GM10266 (cell line): Measurements from ENCODE around the gene LMF1.

Experiments used
- DNase-seq: peaks from one replicate; pipeline ENCODE4 v3.0.0; 2012; ENCODE audit errors: extremely low spot score
- TF ChIP-seq, protein P1 (sequence below): IDR thresholded peaks from 2 replicates; pipeline ENCODE4 v1.5.1; 2012; ENCODE audit warnings: mild to moderate bottlenecking, low read depth; ENCODE audit not compliant: control insufficient read depth, insufficient read depth; ENCODE audit errors: missing control alignments

Gene LMF1

GRCh38 chr16:969508-970385, 1.0 kb downstream of the LMF1 start:
- no peak for DNase-seq
- TF ChIP-seq, protein P1, sequence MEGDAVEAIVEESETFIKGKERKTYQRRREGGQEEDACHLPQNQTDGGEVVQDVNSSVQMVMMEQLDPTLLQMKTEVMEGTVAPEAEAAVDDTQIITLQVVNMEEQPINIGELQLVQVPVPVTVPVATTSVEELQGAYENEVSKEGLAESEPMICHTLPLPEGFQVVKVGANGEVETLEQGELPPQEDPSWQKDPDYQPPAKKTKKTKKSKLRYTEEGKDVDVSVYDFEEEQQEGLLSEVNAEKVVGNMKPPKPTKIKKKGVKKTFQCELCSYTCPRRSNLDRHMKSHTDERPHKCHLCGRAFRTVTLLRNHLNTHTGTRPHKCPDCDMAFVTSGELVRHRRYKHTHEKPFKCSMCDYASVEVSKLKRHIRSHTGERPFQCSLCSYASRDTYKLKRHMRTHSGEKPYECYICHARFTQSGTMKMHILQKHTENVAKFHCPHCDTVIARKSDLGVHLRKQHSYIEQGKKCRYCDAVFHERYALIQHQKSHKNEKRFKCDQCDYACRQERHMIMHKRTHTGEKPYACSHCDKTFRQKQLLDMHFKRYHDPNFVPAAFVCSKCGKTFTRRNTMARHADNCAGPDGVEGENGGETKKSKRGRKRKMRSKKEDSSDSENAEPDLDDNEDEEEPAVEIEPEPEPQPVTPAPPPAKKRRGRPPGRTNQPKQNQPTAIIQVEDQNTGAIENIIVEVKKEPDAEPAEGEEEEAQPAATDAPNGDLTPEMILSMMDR: no peak

GRCh38 chr16:968620-969019, 2.2 kb downstream of the LMF1 start:
- no peak for DNase-seq
- TF ChIP-seq, protein P1: no peak

- no peak for DNase-seq
- TF ChIP-seq, protein P1: no peak
Measured at GRCh38 chr16:967546-968295, 3.1 kb downstream of the LMF1 start.

DNA sequence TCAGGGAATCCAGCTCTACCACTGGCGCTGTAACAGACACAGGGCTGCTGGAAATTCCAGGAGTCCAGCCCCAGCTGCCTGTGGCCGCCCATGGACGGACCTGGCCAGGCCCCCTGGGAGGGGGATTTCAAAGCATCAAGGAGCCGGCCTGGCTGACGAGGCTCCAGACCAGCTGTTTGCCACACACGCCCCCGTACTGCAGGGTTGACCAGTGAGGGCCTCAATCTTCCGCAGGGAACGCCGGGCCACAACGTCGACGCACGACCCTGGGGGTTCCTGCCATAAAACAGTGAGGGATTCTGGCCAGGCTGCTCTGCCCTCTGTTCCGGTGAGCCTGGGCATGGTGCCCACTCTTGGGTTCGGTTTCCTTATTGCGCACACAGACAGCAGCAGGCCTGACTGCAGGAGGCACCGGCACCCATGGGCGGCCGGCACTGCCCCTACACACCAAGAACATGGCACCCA, 3.7 kb downstream of the LMF1 start:
- no peak for DNase-seq
- TF ChIP-seq, protein P1: no peak

GRCh38 chr16:966505-966904, 4.3 kb downstream of the LMF1 start:
- TF ChIP-seq, protein P1: no peak
- DNase-seq: no peak

DNA sequence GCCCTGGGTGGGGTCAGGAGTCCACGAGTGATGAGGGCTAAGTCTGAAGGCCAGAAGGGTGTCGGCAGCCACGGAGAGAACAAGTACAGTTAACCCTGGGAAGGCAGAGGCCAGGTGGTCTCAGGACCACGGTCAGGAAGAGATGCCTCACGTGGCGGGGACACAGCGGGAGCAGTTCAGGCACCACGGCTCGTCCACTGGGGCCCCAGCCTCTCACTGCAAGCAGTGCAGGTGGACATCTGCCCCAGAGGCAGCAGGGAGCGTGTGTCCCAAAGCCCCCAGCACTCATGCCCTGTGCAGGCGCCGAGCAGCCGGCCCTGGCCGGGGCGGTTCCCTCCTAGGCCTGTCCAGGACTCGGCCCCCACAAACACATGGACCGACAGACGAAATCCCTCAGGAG, 4.7 kb downstream of the LMF1 start:
- TF ChIP-seq, protein P1: no peak
- no peak for DNase-seq
